Thyroid gland (tissue), 4 donors: ENCODE measurements around the gene CLN6. TPM values are rescaled to one million over a fixed set of nuclear protein-coding genes. Genes with fewer than 3 reads are reported as not detected.
"Not testable (repeated sequence)": the region's sequence is repeated elsewhere in the genome, so short reads cannot be mapped to it uniquely, and the experiment has no call there.

ENCODE experiments used
- DNase-seq, 2 donors: peaks; one replicate each; pipeline ENCODE4 v3.0.0-alpha.2; 2019
- H3K27ac ChIP-seq, 3 donors: fragments of 200-600 bp; sonication (generic); 1 replicate in 2 of 3; 2 replicates in 1 of 3; pipeline ENCODE4 v1.5.1; 2016 to 2019; ENCODE audit warnings: mild to moderate bottlenecking in 1 of 3, moderate library complexity in 1 of 3
- H3K27me3 ChIP-seq: fragments of 200-600 bp; sonication (generic); one replicate; pipeline ENCODE4 v1.5.1; 2019
- H3K36me3 ChIP-seq, 2 donors: fragments of 200-600 bp; sonication (generic); one replicate each; pipeline ENCODE4 v1.5.1; 2016 to 2019
- H3K4me1 ChIP-seq, 2 donors: fragments of 200-600 bp; sonication (generic); one replicate each; pipeline ENCODE4 v1.5.1; 2017 to 2019
- H3K4me3 ChIP-seq, 3 donors: fragments of 200-600 bp; sonication (generic); replicated peaks in 1 of 3; 1 replicate in 2 of 3; 2 replicates in 1 of 3; pipeline ENCODE4 v1.5.1; 2016; ENCODE audit warnings: mild to moderate bottlenecking in 1 of 3
- H3K9me3 ChIP-seq: fragments of 200-600 bp; sonication (generic); one replicate; pipeline ENCODE4 v1.5.1; 2017
- POLR2A ChIP-seq, 2 donors: fragments of 450-650 bp; IDR thresholded peaks; one replicate each; pipeline ENCODE4 v1.6.1; 2017; ENCODE audit warnings: antibody characterized with exemption in 2 of 2, mild to moderate bottlenecking in 2 of 2, moderate library complexity in 1 of 2
- WGBS, 2 donors: methylation state at CpG; one replicate each; pipeline ENCODE4 v1.1.5; 2017; 5-methylcytosine and 5-hydroxymethylcytosine counted together
- intact Hi-C: fragments of 100-400 bp; cut with DNase I; formaldehyde crosslinking; loops from one replicate; pipeline ENCODE4 v1.15.1; 2023
- total RNA-seq, 4 donors: library from RNA; depleted of rRNA; stranded (reverse); fragments of >200 nt; gene quantifications; one replicate each; pipeline ENCODE4 v1.2.3, GENCODE V29; 2016
- TF ChIP-seq, protein P1 (sequence below), 6 experiments: fragments of 200-600 bp in 3 of 6; fragments of 450-650 bp in 3 of 6; sonication (generic) in 3 of 6; IDR thresholded peaks; one replicate each; pipeline ENCODE4 v1.5.1; 2016 to 2019; ENCODE audit warnings: antibody characterized with exemption in 6 of 6, mild to moderate bottlenecking in 2 of 6, inconsistent platforms in 1 of 6, moderate library complexity in 1 of 6

The CLN6 gene
- total RNA-seq, 4 donors from 2014 or later = 24.8 to 34.3 (median 32.4) TPM

DNA sequence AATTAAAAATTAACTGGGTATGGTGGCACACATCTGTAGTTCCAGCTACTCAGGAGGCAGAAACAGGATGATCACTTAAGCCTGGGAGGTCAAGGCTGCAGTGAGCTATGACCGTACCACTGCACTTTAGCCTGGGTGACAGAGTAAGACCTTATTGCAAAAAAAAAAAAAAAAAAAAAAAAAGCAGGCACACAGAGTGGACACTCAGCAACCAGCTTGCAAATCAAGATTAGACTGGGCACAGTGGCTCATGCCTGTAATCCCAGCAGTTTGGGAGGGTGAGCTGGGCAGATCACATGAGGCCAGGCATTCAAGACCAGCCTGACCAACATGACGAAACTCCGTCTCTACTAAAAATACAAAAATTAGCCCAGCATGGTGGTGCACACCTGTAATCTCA is 5.4 kb downstream of the CLN6 start:
- Histone ChIP-seq H3K4me1 (peaks cover 9 to 19% of the 10 kb centered on the region in 2 donors), H3K9me3 (no peaks in the 10 kb centered on the region), H3K27me3 (no peaks in the 10 kb centered on the region), H3K27ac (no peak overlapping the region), H3K4me3 (no peak overlapping the region), H3K36me3 (no peaks in the 10 kb centered on the region)
- TF ChIP-seq POLR2A (IDR thresholded peaks at IDR 0.05) = no peak
- TF ChIP-seq, protein P1, sequence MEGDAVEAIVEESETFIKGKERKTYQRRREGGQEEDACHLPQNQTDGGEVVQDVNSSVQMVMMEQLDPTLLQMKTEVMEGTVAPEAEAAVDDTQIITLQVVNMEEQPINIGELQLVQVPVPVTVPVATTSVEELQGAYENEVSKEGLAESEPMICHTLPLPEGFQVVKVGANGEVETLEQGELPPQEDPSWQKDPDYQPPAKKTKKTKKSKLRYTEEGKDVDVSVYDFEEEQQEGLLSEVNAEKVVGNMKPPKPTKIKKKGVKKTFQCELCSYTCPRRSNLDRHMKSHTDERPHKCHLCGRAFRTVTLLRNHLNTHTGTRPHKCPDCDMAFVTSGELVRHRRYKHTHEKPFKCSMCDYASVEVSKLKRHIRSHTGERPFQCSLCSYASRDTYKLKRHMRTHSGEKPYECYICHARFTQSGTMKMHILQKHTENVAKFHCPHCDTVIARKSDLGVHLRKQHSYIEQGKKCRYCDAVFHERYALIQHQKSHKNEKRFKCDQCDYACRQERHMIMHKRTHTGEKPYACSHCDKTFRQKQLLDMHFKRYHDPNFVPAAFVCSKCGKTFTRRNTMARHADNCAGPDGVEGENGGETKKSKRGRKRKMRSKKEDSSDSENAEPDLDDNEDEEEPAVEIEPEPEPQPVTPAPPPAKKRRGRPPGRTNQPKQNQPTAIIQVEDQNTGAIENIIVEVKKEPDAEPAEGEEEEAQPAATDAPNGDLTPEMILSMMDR (IDR thresholded peaks at IDR 0.05) = no peak
- intact Hi-C loops = no loop called here
- WGBS, 2 donors = 62 to 96% methylated on average over 3 of the region's 3 CpGs
- no peak for DNase-seq

DNA sequence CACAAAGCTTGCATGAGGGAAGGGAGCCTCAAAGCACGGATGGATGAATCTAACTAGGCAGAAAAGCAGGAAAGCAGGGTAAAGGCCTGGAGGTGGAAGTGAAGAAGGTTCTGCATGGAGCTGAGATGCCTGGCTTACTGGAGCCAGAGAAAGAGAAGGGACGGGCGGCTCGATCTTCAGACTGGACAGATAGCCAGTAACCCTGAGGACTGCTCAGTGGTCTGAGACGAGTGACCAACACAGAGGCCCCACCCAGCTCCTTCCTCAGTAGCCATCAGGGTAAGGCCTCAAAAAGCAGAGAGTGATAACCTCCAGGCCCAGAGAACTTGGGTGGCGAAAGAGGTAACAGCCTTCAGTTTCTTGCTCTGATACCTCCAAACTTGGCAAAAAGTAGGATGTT is 6.4 kb downstream of the CLN6 start:
- TF ChIP-seq, protein P1 (IDR thresholded peaks at IDR 0.05) = no peak
- TF ChIP-seq POLR2A (IDR thresholded peaks at IDR 0.05) = no peak
- WGBS, 2 donors = 93% methylated on average over 6 of the region's 6 CpGs
- intact Hi-C loops = no loop called here
- Histone ChIP-seq H3K9me3 (no peaks in the 10 kb centered on the region), H3K36me3 (no peaks in the 10 kb centered on the region), H3K4me3 (no peak overlapping the region), H3K27ac (no peak overlapping the region), H3K4me1 (peaks cover 1 to 13% of the 10 kb centered on the region in 2 donors), H3K27me3 (no peaks in the 10 kb centered on the region)
- DNase-seq = no peak

DNA sequence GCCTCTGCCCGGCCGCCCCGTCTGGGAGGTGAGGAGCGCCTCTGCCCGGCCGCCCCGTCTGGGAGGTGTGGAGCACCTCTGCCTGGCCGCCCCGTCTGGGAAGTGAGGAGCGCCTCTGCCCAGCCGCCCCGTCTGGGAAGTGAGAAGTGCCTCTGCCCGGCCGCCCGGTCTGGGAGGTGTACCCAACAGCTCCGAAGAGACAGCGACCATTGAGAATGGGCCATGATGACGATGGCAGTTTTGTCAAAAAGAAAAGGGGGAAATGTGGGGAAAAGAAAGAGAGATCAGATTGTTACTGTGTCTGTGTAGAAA is 7.1 kb downstream of the CLN6 start:
- H3K4me3 ChIP-seq, intact Hi-C loops, H3K27ac ChIP-seq, DNase-seq, H3K4me1 ChIP-seq, H3K9me3 ChIP-seq, H3K27me3 ChIP-seq, H3K36me3 ChIP-seq: not testable (repeated sequence)
- WGBS, 2 donors = 97% methylated on average over 14 to 18 of the region's 18 CpGs

DNA sequence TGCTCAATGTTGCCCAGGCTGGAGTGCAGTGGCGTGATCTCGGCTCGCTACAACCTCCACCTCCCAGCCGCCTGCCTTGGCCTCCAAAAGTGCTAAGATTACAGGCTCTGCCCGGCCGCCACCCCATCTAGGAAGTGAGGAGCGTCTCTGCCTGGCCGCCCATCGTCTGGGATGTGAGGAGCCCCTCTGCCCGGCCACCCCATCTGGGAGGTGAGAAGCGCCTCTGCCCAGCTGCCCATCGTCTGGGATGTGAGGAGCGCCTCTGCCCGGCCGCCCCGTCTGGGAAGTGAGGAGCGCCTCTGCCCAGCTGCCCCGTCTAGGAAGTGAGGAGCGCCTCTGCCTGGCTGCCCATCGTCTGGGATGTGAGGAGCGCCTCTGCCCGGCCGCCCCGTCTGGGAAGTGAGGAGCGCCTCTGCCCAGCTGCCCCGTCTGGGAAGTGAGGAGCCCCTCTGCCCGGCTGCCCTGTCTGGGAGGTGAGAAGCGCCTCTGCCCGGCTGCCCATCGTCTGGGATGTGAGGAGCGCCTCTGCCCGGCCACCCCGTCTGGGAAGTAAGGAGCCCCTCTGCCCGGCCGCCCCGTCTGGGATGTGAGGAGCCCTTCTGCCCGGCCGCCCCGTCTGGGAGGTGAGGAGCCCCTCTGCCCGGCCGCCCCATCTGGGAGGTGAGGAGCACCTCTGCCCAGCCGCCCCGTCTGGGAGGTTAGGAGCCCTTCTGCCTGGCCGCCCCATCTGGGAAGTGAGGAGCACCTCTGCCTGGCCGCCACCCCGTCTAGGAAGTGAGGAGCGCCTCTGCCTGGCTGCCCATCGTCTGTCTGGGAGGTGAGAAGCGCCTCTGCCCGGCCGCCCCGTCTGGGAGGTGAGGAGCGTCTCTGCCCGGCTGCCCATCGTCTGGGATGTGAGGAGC is 7.7 kb downstream of the CLN6 start:
- H3K4me1 ChIP-seq, intact Hi-C loops, DNase-seq, H3K4me3 ChIP-seq, H3K27ac ChIP-seq, H3K36me3 ChIP-seq, H3K9me3 ChIP-seq, H3K27me3 ChIP-seq: not testable (repeated sequence)
- WGBS, 2 donors = 80 to 96% methylated on average over 5 to 30 of the region's 55 CpGs

DNA sequence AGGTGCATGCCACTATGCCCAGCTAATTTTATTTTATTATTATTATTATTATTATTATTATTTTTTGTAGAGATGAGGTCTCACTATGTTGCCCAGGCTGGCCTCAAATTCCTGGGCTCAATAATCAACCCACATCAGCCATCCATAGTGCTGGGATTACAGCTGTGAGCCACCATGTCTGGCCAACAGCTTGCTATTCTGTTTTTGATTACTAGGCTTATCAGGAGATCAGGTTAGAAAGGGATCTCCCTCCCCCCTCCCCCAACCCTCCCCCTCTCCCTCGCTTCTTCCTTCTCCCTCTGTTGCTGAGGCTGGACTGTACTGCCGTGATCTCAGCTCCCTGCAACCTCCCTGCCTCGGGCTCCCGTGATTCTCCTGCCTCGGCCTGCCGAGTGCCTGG is 8.6 kb downstream of the CLN6 start:
- Histone ChIP-seq H3K27ac (no peak overlapping the region), H3K4me3 (no peak overlapping the region), H3K4me1 (peaks cover 0 to 5% of the 10 kb centered on the region in 2 donors), H3K27me3 (no peaks in the 10 kb centered on the region), H3K9me3 (no peaks in the 10 kb centered on the region), H3K36me3 (peaks cover 0 to 4% of the 10 kb centered on the region in 2 donors)
- no peak for DNase-seq
- 91% methylated on average over 6 of the region's 6 CpGs for WGBS, 2 donors
- intact Hi-C loops = no loop called here
- TF ChIP-seq, protein P1 (IDR thresholded peaks at IDR 0.05) = no peak
- TF ChIP-seq POLR2A (IDR thresholded peaks at IDR 0.05) = no peak

DNA sequence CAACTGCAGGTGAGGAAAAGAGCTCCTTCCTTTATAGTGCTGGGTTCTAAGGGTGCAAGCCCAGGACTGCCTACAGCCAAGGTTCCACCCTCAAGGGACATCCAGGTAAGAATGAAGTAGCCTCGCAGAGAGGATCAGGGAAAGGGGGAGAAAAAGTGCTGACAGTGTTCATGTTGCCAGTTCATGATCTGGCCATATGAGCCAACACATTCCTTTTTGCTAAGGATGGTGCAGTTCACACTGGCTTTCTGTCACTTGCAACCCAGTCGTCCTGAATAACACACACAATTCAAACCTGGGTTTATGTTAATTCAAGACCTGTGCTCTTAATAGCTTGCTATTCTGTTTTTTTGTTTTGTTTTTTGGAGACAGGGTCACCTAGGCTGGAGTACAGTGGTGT is 9.0 kb downstream of the CLN6 start:
- Histone ChIP-seq H3K4me1 (peaks cover 0 to 5% of the 10 kb centered on the region in 2 donors), H3K9me3 (no peaks in the 10 kb centered on the region), H3K36me3 (peaks cover 0 to 4% of the 10 kb centered on the region in 2 donors), H3K4me3 (no peak overlapping the region), H3K27me3 (no peaks in the 10 kb centered on the region), H3K27ac (no peak overlapping the region)
- DNase-seq = no peak
- intact Hi-C loops = no loop called here
- TF ChIP-seq, protein P1 (IDR thresholded peaks at IDR 0.05) = no peak
- no peak for TF ChIP-seq POLR2A (IDR thresholded peaks at IDR 0.05)
- WGBS, 2 donors = 89 to 98% methylated on average over 2 of the region's 2 CpGs
